Gastrocnemius medialis (tissue), 4 donors: ENCODE measurements around the gene PIGZ.

ENCODE experiments used
- POLR2A ChIP-seq, 2 donors: fragments of 450-650 bp; IDR thresholded peaks; one replicate each; pipeline ENCODE4 v1.6.1; 2017; ENCODE audit warnings: antibody characterized with exemption in 2 of 2, mild to moderate bottlenecking in 2 of 2, moderate library complexity in 2 of 2
- TF ChIP-seq, protein P1 (sequence below), 5 experiments: fragments of 450-650 bp in 3 of 5; fragments of 200-600 bp in 2 of 5; sonication (generic) in 2 of 5; IDR thresholded peaks in 4 of 5; conservative IDR thresholded peaks in 1 of 5; 1 replicate in 4 of 5; 2 replicates in 1 of 5; pipeline ENCODE4 v1.5.1; 2016 to 2019; ENCODE audit warnings: antibody characterized with exemption in 5 of 5, mild to moderate bottlenecking in 3 of 5, moderate library complexity in 3 of 5

DNA sequence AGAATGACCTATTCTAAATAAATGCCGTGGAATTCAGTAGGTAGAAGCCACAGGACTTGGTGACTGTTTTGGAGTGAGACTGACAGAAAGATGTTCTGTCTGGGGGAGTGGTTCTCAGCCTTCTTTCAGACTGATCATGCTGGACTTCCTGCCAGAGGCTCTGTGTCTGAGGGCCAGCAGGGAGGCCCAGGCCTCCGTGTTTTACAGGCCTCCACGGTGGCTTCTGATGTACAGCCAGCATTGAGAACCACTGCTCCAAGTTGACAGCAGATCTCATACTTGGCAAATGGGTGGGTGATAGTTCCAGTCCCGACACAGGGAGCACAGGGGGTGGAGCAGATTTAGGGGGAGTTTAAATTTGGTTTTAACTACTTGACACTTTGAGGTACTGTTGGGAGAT lies 6.7 kb upstream of the PIGZ start:
- TF ChIP-seq, protein P1, sequence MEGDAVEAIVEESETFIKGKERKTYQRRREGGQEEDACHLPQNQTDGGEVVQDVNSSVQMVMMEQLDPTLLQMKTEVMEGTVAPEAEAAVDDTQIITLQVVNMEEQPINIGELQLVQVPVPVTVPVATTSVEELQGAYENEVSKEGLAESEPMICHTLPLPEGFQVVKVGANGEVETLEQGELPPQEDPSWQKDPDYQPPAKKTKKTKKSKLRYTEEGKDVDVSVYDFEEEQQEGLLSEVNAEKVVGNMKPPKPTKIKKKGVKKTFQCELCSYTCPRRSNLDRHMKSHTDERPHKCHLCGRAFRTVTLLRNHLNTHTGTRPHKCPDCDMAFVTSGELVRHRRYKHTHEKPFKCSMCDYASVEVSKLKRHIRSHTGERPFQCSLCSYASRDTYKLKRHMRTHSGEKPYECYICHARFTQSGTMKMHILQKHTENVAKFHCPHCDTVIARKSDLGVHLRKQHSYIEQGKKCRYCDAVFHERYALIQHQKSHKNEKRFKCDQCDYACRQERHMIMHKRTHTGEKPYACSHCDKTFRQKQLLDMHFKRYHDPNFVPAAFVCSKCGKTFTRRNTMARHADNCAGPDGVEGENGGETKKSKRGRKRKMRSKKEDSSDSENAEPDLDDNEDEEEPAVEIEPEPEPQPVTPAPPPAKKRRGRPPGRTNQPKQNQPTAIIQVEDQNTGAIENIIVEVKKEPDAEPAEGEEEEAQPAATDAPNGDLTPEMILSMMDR (IDR thresholded peaks at IDR 0.05 in 4 of 5, conservative IDR thresholded peaks at IDR 0.05 in 1 of 5), result no peak
- no peak for TF ChIP-seq POLR2A (IDR thresholded peaks at IDR 0.05)
